Measurements from ENCODE around the gene LYPD4.
"Not testable (repeated sequence)": the region's sequence is repeated elsewhere in the genome, so short reads cannot be mapped to it uniquely, and the experiment has no call there.

Gene LYPD4

GRCh38 chr19:41844601-41845000 is at the start of gene LYPD4:
Gene LYPD4 (minus strand): TSS chr19:41844683. CDS start chr19:41839285, 5,398 bp downstream.
- DNase-seq (ENCODE audit: low spot score) = no peak

GRCh38 chr19:41893899-41894298 is 49.4 kb upstream of the LYPD4 start:
- peak; percentile 28 for DNase-seq (ENCODE audit: low spot score)

DNA sequence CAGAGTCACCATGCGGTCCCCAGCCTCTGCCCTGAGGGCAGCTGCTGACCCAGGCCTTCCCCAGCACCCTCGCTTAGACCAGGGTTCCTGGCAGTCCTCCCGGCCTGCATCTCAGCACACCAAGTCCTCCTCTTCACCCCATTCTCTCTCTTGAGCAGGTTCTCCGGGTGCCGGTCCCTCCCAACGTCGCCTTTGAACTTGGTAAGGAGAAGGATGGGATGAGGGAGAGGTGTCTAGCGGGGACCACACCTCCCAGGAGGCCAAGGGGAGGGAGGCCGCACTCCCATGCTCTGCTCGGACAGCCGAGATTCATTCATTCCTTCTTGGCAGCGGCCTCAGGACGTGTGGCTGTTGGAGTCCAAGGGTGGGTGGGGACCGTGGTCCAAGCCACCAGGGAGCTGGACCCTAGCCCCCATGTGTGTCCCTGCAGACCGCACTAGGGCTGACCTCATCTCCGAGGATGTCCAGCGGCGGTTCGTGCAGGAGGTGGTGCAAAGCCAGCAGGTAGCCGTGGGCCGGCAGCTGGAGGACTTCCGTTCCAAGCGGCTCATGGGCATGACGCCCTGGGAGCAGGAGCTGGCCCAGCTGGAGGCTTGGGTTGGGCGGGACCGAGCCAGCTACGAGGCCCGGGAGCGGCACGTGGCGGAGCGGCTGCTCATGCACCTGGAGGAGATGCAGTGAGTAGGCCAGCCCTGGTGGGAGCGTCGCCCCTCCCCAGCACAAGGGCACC is 47.9 kb upstream of the LYPD4 start:
- no peak for DNase-seq (ENCODE audit: low spot score)

DNA sequence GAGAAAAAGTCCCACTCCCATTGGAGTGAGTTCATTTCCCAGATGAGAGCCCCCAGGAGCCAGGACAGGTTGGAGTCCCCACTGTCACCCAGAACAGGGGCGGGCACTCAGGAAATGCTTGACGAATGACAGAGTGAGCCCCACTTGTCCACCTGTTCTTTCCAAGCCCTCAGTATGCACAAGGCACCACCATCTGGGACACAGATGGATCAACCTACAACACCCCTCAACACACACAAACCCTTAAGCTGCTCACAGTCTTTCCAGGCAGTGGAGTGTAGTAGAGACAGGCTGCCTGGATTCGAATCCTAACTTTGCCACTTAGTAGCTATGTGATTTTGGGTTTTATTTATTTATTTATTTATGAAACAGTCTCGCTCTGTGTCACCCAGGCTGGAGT is 46.5 kb upstream of the LYPD4 start:
- DNase-seq (ENCODE audit: low spot score) = no peak

DNA sequence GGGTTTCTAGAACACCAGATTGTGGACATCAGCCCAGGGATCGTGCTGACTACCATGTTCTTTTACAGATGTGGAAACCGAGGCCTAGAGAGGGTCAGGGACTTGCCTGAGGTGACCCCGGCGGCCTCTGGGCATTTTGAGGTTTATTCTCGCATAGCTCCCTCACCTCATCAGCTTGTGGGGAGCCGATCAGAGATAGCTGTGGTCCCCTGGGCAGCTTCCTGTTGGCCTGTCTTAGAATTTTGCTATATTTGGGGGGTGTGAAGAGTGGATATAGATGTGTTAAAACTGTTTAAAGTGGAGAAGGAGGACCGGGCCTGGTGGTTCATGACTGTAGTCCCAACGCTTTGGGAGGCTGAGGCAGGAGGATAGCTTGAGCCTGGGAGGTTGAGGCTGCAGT is 45.4 kb upstream of the LYPD4 start:
- DNase-seq (ENCODE audit: low spot score) = no peak

- DNase-seq (ENCODE audit: low spot score) = no peak
Observed at GRCh38 chr19:41888926-41889325, 44.4 kb upstream of the LYPD4 start.

- peak; percentile 98 for DNase-seq (ENCODE audit: low spot score)
Observed at GRCh38 chr19:41887711-41888382, 43.4 kb upstream of the LYPD4 start.

DNA sequence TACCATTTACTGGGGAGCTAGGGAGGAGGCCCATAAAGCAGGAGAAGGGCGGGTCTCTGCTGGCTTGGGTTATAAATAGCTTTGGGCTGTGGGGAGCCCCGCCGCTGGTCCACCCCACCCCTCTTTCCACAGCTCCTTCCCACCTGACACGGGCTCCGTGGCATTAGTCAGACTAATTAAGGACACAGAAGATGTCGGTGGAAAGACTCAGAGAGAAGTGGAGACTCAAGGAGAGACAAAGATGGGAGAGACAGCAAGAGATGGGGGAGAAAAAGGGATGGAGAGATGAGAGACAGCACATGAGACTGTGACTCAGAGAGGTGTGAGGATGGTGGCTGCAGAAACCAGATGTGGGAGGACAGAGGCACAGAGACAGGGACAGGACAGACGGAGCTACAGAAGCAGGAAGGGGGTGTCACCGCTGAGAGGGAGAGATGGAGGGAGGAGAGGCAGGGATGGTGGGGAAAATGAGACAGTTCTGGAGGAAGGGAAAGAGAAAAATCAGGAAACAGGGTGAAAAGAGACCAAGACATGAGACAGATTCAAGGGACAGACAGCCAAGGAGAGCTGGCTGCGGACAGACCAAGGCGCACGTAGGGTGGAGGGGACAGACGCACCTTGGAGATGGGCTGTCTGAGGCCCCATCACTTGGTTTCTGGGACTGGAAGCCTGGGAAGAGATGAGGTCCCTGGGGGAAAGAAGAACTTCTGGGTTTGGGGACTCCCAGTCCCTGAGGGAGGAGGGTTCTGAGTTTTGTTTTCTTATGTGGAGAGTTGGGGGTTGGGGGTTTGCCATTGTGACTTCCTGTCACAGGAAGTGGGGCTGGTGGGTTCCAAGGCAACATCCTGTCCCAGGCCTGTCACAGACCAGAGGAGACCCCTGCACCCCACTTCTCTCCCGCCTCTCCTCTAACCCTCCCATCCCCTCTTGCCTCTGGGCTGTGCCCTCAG is 42.6 kb upstream of the LYPD4 start:
- peak; percentile 76 for DNase-seq (ENCODE audit: low spot score)

- peak; percentile 99 for DNase-seq (ENCODE audit: low spot score)
Observed at GRCh38 chr19:41883821-41884733, 39.6 kb upstream of the LYPD4 start.

DNA sequence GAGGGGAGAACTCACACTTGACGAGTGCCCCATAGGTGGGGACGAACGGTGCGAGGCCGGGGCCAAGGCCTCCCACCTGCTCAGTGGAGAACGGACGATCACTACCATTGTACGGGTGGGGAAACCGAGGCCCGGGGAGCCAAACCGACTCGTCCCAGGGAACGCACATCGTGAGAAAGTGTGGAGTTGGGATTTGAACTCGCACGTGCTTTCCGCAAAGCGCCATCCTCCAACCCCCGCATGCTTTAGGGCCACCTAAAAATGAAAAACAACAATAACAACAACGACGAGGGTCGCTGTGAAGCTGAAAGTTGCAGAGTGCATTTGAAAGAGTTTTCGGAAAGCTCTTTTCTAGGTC is 39.0 kb upstream of the LYPD4 start:
- DNase-seq (ENCODE audit: low spot score) = no peak

- DNase-seq (ENCODE audit: low spot score) = no peak
Observed at GRCh38 chr19:41882568-41883462, 38.3 kb upstream of the LYPD4 start, which contains the start of gene ARHGEF1. Gene ARHGEF1 (plus strand): TSS chr19:41883184. CDS start chr19:41888083, 4,899 bp downstream.

DNA sequence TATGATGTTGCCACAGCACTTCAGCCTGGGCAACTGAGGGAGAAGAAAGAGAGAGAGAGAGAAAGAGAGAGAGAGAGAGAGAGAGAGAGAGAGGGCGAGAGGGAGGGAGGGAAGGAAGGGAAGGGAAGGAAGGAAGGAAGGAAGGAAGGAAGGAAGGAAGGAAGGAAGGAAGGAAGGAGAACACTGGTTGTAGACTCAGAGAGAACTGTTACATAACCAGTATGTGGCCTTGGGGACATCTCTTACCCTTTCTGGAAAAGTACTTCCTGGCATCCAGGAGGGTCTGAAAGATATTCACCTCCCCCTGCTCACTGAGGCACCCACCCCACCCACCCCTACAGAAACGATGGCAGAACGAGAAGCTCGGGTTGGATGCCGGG is 35.8 kb upstream of the LYPD4 start:
- DNase-seq (ENCODE audit: low spot score) = no peak

GRCh38 chr19:41879670-41880328 is 35.3 kb upstream of the LYPD4 start:
- DNase-seq (ENCODE audit: low spot score) = no peak

DNA sequence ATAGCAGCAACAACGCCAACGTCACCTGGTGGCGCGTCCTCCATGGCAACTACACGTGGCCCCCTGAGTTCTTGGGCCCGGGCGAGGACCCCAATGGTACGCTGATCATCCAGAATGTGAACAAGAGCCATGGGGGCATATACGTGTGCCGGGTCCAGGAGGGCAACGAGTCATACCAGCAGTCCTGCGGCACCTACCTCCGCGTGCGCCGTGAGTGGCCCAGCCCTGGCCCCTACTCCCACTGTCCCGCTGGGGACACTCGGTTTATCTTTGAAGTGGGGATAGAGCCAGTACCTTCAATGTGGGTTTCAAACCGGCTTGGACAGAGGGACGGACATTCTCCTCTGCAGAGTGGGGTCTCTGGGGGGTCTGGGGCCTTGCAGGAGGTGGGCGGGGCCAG is 34.6 kb upstream of the LYPD4 start:
- no peak for DNase-seq (ENCODE audit: low spot score)

GRCh38 chr19:41877916-41878905 is 33.7 kb upstream of the LYPD4 start:
- no peak for DNase-seq (ENCODE audit: low spot score)

DNA sequence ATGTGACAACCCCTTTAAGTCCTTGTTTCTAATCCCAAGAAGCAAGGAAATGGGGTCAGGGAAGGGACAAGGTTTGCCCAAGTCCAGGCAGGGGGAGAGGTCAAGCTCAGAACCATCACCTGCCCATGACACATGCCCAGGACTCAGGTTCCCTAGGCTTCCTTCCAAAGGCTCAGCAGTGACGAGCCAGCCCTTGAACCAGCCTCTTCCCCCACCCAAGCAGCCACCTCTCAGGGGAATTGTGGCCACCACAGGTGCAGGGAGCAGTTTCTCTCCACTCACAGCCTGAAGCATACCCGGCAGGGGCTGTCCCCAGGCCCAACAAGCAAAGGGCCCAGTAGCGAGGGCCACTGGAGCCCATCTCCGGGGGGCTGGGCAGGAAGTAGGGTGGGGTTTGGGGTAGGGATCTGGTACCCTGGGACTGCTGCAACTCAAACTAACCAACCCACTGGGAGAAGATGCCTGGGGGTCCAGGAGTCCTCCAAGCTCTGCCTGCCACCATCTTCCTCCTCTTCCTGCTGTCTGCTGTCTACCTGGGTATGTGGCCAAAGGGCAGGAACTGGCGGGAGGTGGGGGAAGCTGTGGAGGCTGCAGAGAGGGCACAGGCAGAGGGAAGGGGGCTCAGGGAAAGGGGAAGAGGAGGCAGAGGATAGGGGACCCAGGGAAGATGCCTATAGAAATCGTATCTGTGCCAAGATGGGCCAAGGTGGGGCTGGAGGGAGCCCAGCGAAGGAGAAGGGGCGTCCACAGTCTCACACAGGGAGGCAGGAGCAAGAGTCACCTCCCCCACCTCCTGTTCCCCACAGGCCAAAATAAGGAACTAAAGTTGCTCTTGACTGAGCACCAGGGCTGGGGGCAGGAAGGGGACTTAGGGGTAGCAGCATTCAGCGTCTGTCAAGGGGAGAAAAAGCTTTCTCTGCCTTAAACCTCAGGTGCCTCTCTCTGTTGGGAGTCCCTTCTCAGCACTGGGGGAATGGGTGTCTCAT is 32.7 kb upstream of the LYPD4 start, which contains the start of gene CD79A:
Gene CD79A (plus strand): TSS at position 433 of the 986 bp plus-strand sequence. CDS start 26 bp downstream, at position 459.
- DNase-seq (ENCODE audit: low spot score) = no peak

DNA sequence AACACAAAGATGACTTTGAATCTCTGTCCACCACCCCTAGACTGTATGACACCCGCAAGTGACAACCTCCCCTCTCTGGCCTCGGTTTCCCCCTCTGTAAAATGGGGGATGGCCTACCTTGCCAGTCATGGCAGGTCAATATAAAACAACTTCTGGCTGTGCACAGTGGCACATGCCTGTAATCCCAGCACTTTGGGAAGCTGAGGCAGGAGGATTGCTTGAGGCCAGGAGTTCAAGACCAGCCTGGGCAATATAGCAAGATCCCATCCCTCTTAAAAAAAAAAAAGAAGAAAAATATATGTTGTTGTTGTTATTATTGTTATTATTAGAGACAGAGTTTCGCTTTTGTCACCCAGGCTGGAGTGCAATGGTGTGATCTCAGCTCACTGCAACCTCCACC is 31.5 kb upstream of the LYPD4 start:
- not testable (repeated sequence) for DNase-seq (ENCODE audit: low spot score)
